GM21825 (cell line): ENCODE measurements around the gene MAB21L3.

Experiments
- ATAC-seq: cut with Tn5 transposase; IDR thresholded peaks from one replicate; pipeline ENCODE4 v1.9.1; 2021; ENCODE audit warnings: mild to moderate bottlenecking, moderate library complexity; ENCODE audit not compliant: unreplicated experiment

MAB21L3 gene

GRCh38 chr1:116164150-116164549 lies 53.0 kb downstream of the MAB21L3 start:
- ATAC-seq: no peak

- no peak for ATAC-seq
These were observed 53.6 kb downstream of the MAB21L3 start for GRCh38 chr1:116164604-116165368.

GRCh38 chr1:116165572-116165971 lies 54.4 kb downstream of the MAB21L3 start:
- ATAC-seq: no peak

GRCh38 chr1:116166011-116166571 lies 54.9 kb downstream of the MAB21L3 start:
- no peak for ATAC-seq

- no peak for ATAC-seq
These were observed 55.5 kb downstream of the MAB21L3 start for GRCh38 chr1:116166655-116167054.

GRCh38 chr1:116167625-116168276 lies 56.6 kb downstream of the MAB21L3 start:
- ATAC-seq: no peak

GRCh38 chr1:116168277-116169032 lies 57.3 kb downstream of the MAB21L3 start:
- peak; percentile 91 for ATAC-seq

GRCh38 chr1:116169898-116170297 lies 58.7 kb downstream of the MAB21L3 start:
- ATAC-seq: no peak

- ATAC-seq: no peak
These were observed 59.8 kb downstream of the MAB21L3 start for GRCh38 chr1:116170721-116171589.

GRCh38 chr1:116172666-116173065 lies 61.5 kb downstream of the MAB21L3 start:
- no peak for ATAC-seq

GRCh38 chr1:116175611-116176010 lies 64.4 kb downstream of the MAB21L3 start:
- ATAC-seq: no peak

- no peak for ATAC-seq
These were observed 65.1 kb downstream of the MAB21L3 start for GRCh38 chr1:116176306-116176789.

GRCh38 chr1:116177861-116178260 lies 66.7 kb downstream of the MAB21L3 start:
- no peak for ATAC-seq

- ATAC-seq: no peak
These were observed 67.6 kb downstream of the MAB21L3 start for GRCh38 chr1:116178837-116179236.

- ATAC-seq: no peak
These were observed 68.2 kb downstream of the MAB21L3 start for GRCh38 chr1:116179419-116179818.

GRCh38 chr1:116179964-116180363 lies 68.8 kb downstream of the MAB21L3 start:
- ATAC-seq: no peak

GRCh38 chr1:116182019-116182714 lies 71.0 kb downstream of the MAB21L3 start:
- no peak for ATAC-seq
